Activated CD4-positive, CD25-positive, alpha-beta regulatory T cell treated with anti-CD3 and anti-CD28 coated beads, Interleukin-2, amount 50 U/mL, for 16 hours (primary cell): ENCODE measurements around the gene SERPINA5.
"Not testable (repeated sequence)": the region's sequence is repeated elsewhere in the genome, so short reads cannot be mapped to it uniquely, and the experiment has no call there.

Experiments used
- DNase-seq: peaks from one replicate; pipeline ENCODE4 v3.0.0-alpha.2; 2020; ENCODE audit warnings: low read depth, low spot score

SERPINA5 gene

DNA sequence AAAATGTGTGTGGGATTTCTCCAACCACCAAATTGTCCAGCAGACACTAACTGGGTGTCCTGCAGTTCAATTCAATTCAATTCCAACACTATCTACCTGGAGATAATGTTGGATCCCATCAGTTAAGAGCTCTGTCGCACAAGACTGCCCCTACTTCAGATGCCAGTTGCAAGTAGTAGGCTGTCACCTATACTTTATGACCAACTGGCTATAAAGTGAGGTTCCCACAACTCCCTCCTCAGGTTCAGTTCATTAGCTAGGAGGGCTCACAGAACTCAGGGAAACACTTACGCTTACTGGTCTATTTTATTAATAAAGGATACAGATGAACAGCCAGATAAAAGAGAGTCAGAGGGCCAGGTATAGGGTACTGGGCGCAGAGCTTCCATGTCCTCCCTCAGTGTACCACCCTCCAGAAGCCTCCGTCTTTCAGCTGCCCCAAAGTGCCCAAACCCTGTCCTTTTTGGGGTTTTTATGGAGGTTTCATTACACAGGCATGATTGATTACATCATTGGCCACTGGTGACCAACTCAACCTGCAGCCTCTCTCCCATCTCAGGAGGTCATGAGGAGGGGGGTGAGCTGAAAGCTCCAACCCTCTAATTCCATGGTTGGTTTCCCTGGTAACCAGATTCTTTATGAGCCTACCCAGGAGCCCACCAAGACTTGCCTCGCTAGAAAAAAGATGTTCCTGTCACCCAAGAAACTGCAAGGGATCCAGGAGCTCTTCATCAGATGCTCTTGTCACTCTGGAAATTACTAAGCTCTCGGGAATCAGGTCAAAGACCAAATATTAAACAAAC lies 7.5 kb upstream of the SERPINA5 start:
- DNase-seq, result no peak

DNA sequence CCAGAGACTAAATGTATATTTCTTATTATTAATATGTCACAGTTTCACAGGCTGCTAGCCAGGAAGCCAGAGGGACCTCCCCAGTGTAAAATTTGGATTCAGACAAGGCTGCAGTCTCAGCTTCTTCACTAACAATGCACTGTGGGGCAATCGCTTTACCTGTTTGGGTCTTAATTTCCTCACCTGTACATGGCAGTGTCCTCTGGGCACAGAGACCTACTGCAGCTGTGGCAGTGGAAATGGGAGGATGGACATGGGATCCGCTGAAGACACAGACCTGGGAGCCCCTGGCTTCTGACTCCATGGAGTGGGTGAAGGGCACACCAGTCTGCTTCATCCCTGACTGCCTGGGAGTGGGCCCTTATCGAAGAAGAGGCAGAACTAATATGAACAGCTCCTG lies 6.9 kb upstream of the SERPINA5 start:
- DNase-seq, result no peak

DNA sequence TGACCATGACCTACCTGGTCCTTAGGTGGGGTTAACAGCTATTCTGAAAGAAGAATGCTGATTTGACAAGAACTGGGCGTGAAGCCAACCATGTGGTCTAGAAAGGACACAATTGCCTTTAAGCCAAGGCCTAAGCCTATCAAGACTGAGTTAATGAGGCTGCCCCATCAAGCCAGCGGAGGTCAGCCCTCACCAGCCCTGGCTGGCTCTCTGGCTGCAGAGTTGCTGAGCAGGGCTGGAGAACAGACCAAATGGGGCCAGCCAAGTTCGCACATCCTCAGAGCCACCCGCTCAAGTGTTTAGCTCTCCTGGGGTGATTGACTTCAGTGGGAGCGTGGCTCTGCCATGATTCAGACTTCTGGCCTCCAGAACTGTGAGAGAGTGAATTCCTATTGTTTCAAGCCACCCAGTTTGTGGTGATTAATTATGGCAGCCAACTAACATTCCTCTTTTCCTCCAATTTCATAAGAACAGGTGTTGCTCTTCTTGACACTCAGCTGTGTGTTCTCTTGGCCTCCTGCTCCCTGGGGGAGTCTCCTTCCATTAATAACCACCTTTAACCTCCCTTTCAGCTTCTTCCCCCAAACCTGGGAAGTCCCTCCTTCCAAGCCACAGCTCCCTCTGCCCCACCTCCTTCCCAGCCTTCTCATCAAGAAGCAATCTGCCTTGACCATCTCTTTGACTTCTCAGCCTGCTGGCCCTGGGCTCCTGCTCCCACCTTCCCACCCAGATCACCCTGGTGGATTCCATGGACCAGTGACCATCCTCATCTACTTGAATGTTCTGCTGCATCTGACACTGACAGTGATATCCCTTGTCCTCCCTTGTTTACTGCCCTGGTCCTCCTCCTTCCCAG lies 5.3 kb upstream of the SERPINA5 start:
- no peak for DNase-seq

DNA sequence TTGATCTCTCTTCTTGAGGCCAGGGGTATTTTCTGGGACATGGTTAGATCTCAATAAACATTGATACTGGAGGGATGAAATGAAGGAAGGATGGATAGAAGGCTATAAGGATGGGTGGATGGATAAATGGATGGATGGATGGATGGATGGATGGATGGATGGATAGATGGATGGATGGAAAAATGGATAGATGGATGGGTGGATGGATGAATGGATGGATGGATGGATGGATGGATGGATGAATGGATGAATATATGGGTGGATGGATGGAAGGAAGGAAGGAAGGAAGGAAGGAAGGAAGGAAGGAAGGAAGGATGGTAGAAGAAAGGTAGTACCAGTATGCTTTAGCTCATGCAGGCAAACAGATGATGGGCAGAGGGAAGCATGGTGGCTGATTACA lies 3.8 kb upstream of the SERPINA5 start:
- DNase-seq, result not testable (repeated sequence)

DNA sequence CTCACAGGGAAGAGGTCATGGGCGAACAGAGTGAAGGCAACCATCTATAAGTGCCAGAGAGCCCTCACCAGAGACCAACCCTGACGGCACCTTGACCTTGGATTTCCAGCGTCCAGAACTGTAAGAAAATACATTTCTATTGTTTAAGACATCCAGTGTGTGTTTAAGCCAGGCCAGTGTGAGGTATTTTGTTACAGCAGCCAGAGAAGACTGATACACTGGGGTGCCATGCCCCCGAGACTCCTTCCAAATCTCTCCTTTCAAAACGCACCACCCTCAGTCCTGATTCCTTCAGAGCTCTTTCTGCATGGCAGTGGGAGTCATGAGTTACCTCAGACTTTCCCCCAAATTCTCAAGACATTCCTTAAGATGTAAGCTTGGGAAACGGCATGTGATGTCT lies 2.5 kb upstream of the SERPINA5 start:
- DNase-seq, result no peak

DNA sequence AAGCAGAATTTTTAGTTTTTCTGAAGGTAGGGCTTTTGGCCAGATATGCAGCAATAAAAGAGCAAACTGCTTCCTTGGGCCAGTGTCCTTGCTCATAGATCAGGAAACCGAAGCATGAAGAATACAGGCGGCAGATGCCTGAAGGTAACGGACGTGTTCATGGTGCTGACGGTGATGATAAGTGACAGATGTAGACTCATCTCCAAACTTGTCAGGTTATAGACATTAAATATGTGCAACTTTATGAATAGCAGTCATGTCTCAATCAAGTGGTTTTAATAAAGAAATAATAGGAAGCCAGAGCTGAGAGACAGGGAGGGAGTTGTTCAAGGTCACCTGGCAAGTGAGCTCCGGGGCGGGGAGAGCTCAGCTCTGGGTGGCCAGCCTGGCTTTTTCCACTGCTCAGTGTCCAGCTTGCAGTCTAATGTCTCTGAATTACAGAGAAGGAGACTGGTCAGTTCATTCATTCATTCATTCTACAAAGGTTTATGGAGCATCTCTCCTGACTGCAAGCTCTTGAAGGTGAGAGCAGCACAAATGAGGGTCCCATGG lies 1.0 kb downstream of the SERPINA5 start:
- DNase-seq, result no peak

DNA sequence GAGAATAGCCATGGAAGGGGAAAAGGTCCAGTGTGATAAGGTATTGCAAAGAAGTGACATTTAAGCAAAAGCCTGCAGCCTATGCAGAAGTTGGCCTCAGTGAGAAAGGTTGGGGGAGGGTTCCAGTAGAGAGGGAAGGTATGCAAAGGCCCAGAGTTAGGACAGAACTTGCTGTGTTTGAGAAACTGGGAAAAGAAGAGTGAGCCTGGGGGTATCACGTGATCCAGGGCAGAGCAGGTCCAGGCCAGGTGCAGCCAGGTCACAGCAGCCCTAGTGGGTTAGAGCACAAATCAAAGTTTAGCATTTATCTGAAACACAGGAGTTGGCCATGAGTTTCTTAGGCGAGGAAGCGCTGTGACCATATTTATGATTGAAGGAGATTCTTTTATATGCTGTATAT lies 1.6 kb downstream of the SERPINA5 start:
- DNase-seq, result no peak

DNA sequence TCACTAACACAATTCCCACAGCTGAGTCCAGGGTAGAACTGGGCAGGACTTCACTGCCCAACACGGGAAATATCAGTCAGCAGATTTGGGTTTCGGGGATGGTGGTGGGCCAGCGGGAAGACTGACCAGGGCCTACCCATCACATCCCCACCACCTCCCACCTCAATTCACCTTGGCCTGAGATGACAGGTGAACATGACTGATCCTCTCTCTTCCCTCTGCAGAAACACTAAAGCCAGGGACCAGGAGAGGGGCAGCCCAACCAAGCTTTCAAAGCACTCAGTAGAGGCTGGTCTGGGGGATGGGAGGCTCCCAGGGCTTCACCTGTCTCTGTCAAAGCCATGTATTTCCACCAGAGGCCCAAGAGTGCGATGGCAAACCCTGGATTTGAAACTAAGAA lies 2.3 kb downstream of the SERPINA5 start:
- no peak for DNase-seq

DNA sequence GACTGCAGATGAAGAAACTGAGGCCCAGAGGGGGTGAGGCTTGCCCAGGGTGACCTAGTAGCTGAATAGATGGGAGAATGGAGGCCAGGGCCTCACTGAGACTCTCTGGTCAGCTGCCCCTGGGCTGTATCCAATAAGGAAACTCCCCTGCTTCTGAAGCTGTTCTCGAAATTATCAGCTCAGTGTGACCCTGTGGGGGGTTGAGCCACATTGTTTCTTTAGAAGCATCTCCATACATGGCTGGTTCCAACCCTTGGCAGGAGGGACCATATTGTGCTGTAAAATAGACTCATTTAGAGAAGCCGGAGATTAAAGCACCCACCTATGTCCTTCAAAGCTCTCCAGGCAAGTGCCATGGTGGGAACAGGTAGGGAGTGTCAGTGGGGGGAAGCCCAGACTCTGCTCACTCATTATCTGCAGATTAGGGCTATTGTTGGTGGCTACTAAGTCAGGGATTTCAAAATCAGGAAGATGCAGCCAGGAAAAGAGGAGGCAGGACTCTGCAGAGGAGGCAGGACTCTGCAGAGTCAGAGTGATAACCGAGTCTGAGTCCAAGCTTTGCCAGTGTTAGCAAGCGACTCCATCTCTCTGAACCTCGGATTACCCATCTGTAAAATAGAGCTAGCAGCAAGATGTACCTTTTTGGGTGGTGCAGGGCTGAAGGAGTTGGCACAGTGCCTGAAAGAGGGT lies 3.5 kb downstream of the SERPINA5 start:
- no peak for DNase-seq

DNA sequence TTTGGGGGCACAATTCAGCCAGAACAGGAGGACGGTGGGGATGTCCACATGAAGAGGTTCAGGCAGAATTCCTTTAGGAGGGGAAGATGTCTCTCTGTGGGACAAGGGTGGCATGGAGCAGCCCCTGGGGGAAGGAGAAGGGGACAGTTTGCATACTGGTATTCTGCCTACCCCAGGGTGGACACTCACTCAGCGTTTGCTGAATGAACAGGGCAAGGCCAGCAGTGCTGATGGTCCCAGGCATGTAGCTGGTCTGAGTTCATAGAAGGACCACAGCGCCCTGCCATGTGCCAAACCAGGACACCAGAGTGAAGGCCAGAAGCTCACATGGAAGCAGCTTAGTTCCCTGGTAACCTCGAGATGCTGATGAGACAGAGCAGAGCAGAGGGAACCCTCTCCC lies 5.4 kb downstream of the SERPINA5 start:
- no peak for DNase-seq

DNA sequence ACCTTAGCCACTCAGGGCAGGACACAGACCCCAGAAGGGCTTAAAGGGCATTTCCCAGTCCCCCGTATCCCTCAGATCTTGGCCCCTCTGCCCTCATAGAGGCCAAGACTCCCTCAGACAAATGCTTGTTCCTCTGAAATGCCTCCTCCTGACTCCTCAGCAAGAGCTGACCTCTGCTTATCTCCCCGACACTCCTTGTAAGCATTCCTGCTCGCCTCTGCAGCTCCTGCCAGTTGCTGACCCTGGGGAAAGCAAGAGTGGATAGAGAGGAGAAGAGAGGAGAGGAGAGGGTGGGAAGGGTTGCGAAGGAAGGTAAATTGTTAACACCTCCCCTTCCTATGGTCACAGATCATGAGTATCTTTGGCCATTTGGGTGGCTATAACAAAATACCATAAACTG lies 7.1 kb downstream of the SERPINA5 start:
- no peak for DNase-seq

DNA sequence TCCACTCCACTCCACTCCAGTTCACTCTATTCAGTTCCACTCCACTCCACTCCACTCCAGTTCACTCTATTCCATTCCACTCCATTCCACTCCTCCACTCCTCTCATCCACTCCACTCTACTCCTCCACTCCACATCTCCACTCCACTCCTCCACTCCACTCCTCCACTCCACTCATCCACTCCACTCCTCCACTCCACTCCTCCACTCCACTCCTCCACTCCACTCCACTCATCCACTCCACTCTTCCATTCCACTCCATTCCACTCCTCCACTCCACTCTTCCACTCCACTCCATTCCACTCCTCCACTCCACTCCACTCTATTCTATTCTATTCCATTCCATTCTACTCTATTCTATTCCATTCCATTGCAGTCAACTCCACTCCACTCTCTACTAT lies 9.8 kb downstream of the SERPINA5 start:
- DNase-seq, result no peak

DNA sequence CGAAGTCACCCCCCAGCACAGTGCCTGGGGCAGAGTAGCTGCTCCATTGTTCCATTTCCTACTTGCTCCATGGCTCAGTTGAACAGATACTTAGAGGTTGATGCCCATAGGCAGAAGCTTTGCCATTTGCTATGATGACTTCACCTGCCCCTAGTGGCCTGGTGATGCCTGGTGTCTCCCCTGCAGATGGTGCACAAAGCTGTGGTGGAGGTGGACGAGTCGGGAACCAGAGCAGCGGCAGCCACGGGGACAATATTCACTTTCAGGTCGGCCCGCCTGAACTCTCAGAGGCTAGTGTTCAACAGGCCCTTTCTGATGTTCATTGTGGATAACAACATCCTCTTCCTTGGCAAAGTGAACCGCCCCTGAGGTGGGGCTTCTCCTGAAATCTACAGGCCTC lies 10.6 kb downstream of the SERPINA5 start:
- DNase-seq, result no peak

DNA sequence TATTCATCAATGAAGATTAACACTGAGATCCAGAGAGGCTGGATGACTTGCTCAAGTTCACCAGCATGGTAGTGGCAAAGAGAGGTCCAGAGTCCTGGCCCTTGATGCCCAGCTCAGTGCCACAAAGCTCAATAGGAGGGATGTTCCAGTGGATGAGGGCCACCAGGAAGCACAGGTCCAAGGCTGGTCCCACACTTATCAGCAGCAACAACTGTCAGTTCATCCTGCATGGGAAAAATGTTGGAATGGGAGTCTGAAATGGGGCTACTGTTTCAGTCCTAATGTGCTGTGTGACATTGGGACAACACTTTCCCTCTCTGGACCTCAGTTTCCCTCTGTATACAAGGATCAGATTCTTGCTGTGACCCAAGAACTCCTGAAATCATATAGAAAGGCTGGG lies 11.2 kb downstream of the SERPINA5 start:
- no peak for DNase-seq

DNA sequence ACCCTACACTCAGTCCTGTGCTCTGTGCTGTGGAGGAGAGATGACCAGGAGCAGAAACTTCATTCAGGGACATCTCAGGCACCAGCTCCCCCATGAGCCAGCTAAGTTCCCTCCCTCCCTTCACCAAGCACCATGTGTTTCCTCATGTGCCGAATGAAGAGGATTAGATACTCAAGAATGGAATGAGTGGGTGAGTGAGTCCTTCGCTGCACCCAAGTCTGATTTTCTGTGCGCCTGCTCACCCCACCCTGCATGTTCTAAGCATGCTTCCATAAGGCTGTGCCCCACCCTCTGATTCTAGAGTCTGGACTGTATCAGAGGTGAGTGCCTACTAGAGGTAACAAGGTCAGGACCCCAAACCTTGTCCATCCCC lies 12.1 kb downstream of the SERPINA5 start:
- no peak for DNase-seq

DNA sequence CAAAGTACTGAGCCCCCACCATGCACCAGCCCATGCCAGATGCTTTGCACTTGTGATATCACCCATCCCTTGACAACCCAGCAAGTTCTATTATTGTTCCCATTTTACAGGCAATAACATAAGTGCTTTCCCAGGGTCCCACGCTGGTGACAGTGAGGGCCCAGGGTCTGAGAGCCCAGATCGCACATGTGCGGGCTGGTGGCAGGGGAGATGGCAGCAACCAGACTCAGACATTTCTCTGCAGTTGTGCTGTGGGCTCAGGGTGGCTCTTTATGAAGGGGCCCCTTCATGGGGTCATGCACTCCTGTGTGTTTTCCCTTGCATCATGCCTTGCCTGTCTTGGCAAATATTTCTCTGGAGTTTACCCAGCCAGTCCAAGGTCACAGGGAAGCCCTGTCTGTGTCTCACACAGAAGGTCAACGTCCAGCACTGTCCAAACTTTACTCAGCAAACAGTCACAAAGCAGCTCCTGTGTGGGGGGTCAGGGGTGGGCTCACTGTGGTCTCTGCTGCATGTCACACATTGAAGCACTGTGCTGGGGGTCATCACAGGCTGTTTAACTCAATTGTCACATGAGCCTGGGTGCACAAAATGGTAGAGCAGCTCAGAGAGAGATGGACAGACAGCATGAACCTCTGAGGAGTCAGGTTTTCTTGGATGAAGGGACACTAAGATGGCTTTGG lies 12.7 kb downstream of the SERPINA5 start:
- no peak for DNase-seq

DNA sequence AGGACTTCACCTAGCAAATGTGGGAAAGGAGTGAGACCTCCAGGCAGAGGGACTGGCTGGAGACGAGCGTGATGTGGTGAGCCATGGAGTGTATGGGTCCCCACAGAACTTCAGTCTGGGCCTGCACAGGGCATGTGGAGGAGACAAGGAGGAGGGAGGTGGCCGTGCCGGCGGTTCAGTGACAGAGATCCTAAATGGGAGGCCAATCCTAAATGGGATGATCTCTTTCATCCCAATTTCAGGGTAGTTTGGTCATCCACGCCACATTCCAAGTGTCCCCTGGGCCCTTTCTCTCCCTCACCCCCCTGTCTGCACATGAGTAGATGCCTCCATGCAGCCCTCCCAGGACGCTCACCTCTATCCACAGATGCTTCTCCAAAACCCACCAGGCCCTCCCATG lies 13.2 kb downstream of the SERPINA5 start:
- no peak for DNase-seq

DNA sequence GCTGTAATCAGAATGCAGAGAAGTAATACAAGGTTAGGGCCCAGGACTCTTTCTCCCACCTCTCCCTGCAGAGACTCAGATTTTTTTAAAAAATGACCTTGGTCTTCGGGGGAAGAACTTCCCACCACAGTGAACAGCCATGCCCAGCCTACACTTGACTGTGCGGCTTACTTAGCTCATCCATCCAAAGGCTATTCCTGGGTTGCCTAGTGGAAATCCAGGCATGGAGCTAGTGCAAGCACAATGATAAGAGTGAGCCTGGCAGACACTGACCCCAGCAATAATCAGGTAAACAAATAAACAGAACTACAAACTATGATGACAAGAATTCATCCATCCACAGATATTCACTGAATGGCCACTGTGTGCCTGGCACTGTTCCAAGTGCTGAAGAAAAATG lies 14.7 kb downstream of the SERPINA5 start:
- no peak for DNase-seq

DNA sequence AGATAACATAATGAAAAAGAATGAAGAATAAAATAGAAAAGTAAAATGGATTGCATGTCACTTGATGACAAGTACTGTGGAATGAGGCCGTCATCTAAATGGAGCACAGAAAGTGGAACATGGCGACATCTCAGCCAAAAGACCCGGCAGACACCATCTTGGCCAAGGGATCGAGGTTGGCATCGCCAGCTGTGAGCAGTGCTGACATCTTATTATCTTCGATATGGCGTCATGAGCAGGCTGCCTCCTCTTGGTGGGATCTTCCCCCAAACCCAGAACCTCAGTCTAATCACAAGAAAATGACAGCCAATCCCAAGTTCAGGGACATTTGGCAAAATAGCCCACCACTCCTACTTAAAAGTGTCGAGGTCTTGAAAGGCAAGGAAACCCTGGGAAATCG lies 15.1 kb downstream of the SERPINA5 start:
- DNase-seq, result no peak

DNA sequence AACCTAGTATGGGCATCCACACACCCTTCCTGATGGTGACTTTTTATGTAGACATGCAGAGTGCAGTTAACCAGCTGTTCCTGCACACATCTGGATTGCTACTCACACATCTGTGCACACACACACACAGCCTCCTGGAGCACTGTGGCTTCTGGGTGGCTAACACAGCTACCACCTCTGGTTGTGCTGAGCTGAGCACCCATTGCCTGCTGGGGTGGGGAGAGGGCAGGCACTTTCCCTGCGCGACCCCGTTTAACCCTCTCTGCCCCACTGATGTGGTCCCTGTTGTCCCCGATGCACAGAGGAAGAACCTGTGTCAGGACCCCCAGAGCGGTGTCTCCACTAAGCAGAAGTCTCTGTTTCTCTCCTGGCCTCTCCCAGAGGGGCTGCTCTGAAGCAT lies 16.6 kb downstream of the SERPINA5 start:
- DNase-seq, result no peak

DNA sequence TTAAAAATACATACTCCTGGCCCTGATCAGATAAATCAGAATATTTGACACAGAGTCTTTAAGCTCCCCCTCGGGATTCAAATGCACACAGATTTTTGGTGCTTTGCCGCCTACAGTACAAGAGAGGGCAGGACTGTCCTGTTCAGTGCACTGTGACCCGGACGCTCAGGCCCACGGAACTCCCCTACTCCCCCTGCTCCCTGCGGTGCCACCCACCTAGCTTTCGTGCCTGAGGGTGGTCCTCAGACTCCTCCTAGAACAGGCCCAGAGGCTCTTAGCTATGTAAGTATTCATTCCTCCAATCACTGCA lies 17.2 kb downstream of the SERPINA5 start:
- no peak for DNase-seq
